Activated effector memory CD4-positive, alpha-beta T cell treated with Interleukin-2 at 50 U/mL for 16 hours (primary cell): ENCODE measurements around the gene GPX3.

Source experiments
- DNase-seq: peaks from one replicate; pipeline ENCODE4 v3.0.0-alpha.2; 2020

GPX3 gene

GRCh38 chr5:151058891-151059489, 38.6 kb downstream of the GPX3 start:
- DNase-seq, result no peak

- no peak for DNase-seq
Observed at GRCh38 chr5:151060742-151061141, 40.4 kb downstream of the GPX3 start.

GRCh38 chr5:151062405-151063141, 42.2 kb downstream of the GPX3 start:
- no peak for DNase-seq

DNA sequence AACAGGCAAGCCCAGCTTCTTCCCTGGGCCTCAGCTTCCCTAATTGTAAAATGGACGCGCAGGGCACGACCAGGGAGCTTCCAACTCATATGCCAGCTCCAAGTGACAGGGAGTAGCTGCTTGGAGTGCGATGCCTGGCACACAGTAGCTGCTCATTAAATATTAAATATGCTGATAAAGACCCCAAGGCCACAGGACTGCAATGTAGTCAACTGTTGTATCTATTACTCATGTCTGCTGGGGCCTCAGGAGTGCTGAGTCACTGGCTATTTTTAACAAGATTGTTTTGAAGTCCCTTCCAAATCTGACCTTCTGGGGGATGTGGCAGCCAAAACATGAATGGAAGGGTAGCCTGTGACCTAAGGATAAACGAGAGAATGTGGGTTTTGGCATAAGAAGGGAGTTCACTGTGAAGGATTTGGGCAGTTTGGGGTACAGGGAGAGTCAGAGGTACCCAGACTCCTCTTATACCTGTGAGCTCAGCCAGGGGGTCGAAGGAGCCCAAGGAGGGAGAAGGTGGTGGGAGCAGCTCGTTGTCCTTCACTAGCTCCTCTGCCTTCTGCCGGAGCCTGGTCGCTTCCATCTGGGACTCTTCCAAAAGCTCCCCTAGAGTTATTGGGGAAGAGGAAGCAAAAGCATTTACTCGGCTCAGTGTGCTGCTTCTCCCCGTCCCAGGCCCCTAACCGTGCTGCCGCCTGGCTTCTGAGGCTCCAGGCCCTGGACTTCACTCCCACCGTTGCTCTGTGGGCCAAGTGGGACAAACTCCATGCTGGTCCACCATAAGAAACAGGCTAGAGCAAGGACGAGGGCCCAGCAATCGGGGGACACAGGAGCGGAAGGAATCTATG, 43.0 kb downstream of the GPX3 start:
- DNase-seq, result no peak

- DNase-seq, result no peak
Observed at GRCh38 chr5:151064916-151065499, 44.6 kb downstream of the GPX3 start.

DNA sequence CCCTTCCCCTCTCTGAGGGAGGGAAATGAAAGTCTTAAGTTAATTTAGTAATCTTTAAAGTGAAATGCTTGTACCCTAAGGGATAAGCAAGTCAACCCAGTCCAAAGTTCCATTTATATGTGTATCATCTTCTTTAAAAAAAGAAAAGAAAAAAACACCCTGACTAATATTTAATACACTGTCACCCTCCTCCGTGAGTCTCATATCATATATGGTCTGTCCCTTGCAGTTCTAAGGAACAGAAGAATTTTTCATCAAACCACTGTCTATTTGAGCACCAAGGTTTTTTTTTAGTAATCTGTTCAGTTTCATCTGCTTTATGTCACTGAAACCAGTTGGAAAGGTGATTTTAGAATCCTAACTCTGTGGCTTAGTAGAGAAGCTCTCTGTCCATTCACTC, 45.2 kb downstream of the GPX3 start:
- no peak for DNase-seq

DNA sequence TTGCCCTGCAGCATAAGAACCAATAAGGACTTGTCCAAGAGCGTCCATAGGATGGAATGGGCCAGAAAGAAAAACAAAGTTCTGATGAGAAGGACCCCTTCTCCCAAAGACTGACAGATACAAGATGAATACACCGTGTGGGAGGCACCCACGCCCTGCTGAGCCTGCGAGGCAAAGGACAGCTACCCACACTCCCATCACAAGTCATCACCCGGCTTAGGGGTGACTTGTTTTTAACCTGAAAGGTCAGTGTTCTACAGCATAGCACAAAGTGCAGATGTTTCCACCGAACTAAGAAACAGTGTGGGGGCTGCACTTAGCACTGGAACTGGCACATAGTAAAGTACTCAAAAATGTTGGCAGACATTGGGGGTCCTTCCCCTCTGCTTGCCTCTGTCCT, 46.5 kb downstream of the GPX3 start:
- no peak for DNase-seq

GRCh38 chr5:151067632-151068432, 47.4 kb downstream of the GPX3 start:
- DNase-seq, result no peak

DNA sequence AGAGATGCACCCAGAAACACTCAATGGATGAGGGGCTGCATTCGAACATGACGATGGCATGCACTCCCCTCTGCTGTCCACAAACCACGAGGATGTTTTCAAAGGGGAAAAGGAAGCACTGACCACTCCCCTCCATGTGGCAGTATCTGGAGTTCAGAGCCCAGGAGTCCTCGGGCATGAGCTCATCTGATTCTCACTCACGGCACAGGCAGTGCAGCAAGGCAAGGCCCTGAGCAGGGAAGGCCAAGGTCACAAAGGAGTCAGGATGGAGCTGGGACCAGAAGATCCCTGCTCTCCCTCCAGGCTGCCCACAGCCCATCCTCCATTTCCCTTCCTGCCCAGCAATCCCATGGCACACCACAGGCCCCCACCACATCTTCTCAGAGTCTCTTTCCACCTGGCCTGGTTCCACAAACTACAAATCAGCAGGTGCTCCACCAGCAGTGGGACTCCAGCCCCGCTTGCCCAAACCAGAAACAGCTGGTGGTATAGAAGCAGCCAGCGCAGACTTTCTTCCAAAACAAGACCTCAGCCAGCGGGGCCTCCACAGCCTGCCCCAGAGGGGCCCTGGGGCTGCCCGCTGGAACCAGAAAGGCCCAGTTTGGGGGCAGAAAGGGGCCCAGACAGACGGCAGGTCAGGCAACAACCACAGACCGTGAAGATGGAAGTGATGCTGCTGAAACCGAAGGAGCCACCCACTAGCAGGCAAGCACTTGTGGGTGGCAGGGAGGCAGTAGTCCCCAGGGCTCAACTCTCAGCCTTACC, 48.2 kb downstream of the GPX3 start:
- DNase-seq, result no peak

DNA sequence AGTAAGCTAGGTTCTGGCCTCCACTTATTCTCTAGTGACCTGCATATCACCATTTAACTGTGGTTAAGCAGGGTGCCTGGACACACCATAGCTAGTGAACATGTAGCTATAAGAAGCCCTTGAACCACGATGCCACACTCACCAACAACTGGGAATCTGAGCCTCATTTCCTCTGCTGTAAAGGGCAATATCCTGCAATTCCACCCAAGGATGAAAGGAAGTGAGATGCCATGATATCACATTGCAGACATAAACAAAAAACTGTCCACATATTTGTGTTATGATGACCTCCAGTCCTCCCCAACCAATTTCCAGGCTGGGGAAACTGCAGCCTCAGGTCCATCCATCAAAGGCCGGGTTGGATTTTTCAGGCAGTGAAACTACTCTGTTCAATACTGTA, 50.1 kb downstream of the GPX3 start:
- DNase-seq, result no peak

DNA sequence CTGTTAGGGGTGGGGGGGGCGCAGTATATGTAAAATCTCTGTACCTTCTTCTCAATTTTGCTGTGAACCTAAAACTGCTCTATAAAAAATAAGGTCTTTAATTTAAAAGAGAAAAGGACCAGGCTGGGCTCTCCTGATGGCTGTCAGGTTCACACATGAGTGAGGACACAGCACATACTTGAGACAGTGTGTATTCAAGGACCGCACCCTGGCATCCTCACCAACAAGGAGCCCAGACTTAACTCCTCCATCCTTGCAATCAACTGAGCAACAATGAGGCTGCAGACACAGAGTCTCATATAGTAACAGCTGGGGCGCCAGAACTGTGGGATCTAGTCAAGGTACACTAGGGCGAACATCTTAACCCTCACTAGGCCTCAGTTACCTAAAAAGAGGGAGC, 50.6 kb downstream of the GPX3 start:
- no peak for DNase-seq

DNA sequence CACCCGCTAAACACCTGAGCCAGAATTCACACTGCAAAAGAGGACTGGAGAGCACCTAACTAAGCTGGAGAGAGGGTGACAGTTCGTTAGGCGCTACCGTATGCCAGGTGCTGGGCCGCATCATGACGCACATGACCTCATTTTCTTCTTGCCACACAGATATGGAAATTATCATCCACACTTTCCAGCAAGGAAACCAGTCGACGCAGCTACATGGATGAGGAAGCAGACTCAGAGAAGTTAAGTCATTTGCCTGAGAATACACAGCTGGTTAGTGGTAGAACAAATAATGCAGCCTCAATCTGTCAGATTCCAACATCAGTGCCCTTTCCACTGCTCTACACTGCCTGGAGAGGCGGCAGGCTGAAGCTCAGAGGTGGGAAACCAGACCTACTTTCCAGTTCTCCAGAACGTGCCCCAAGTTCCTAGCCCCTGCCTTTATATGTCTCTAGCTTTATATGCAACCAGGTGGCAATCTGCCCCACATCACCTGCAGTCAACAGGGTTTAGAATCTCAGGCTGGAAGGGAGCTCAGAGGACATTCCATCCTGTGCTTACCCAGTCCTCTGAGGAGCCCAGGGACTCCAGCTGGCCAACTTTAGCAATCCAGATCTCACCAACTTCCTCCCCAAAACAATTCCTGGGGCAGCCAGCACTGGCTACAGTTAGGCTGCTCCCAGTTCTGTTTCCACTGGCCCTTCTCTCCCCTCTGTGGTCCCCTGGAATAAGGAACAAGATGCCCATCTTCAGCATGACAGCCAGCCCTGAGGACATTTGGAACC, 51.6 kb downstream of the GPX3 start:
- no peak for DNase-seq

- no peak for DNase-seq
Observed at GRCh38 chr5:151072630-151073025, 52.2 kb downstream of the GPX3 start.

DNA sequence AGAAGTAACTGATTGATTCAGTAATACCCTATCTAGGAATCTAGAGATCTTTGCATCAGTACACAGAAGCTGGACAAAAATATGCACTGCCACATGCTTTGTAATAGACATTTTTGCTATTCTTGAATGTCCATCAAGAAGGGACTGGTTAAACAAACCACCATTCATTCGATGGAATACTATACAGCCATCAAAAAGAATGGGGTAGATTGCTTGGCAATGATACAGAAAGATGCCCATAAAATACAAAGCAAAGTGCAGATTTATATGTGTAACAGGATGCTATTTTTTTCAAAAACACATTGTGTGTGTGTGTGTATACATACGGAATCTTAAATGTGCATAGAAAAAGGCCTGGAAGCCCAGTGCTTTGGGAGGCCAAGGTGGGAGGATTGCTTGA, 52.9 kb downstream of the GPX3 start:
- no peak for DNase-seq

- DNase-seq, result no peak
Observed at GRCh38 chr5:151074557-151074956, 54.2 kb downstream of the GPX3 start.

GRCh38 chr5:151075698-151076331, 55.4 kb downstream of the GPX3 start:
- DNase-seq, result no peak

DNA sequence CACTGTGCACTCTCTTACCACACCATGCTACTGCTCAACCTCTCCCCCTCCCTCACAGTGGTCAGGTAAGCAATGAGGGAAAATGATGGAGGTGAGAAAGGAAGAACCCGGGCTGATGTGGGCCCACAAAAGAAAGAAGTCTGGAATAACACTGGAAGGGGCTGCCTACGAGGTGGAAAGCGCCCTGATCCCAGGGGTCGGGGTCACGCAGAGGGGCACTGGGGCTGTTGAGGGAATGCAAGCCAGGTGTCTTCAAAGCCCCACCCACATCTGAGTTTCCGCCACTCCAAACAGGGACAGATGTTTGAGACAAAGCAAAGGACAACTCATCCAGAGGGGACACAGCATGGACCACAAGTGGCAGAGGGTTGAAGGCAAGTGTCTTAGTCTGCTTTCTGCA, 56.2 kb downstream of the GPX3 start:
- no peak for DNase-seq

DNA sequence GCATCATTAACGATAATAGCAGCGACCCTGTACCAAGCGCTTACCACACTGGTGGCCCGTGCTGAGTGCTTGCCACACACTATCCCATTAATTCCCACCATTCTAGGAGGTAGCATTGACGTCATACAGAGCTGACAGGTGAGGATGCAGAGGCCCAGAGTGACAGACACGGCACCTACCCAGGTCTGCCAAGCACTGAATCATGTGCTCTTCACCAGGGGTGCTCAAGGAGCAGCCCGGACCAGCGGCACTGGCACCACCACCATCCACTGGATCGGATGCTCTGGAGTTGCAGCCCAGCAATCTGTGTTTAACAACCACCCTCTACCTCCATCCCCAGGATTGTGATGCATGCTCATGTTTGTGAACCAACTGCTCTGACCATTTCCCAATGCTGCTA, 57.0 kb downstream of the GPX3 start:
- DNase-seq, result no peak

DNA sequence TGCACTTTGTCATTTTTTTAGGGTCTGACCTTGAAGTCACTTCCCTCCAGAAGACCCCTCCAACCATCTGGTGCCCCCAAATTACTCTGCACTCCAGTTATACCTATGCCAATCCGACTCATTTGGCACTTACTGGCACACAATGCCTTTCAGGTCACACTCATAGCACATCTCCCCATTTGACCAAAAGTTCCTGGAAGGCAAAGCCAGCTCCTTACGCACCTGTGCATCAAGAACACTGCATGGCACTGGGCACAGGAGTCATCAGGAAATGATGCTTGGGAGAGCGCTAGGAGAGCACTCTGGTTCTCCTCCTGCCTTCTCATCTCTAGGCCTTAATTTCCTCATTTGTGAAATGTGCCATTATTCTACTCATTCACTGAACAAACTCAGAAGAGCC, 57.6 kb downstream of the GPX3 start:
- DNase-seq, result no peak
